H9 (cell line): Measurements from ENCODE around the gene STOM. TPM values are rescaled to one million over a fixed set of nuclear protein-coding genes. Genes with fewer than 3 reads are reported as not detected.

ENCODE experiments used
- DNase-seq: peaks from one replicate; pipeline ENCODE4 v3.0.0-alpha.2; 2017
- H2AFZ ChIP-seq: one replicate; pipeline ENCODE4 v1.6.1; 2013; ENCODE audit warnings: mild to moderate bottlenecking, low read length, control low read depth, moderate library complexity
- H2AK5ac ChIP-seq: 2 replicates; pipeline ENCODE4 v1.6.1; 2013; ENCODE audit warnings: low read length, control low read depth, mixed read lengths; ENCODE audit not compliant: insufficient read length
- H2BK120ac ChIP-seq: one replicate; pipeline ENCODE4 v1.6.1; 2013; ENCODE audit warnings: low read depth, mild to moderate bottlenecking, low read length, control low read depth, inconsistent platforms; ENCODE audit not compliant: poor library complexity, severe bottlenecking
- H2BK12ac ChIP-seq: 2 replicates; pipeline ENCODE4 v1.6.1; 2013; ENCODE audit warnings: low read length, control low read depth, mixed read lengths, low read depth; ENCODE audit not compliant: insufficient read length
- H2BK15ac ChIP-seq: 2 replicates; pipeline ENCODE4 v1.6.1; 2013; ENCODE audit warnings: low read depth, low read length, control low read depth
- H2BK20ac ChIP-seq: one replicate; pipeline ENCODE4 v1.6.1; 2013; ENCODE audit warnings: low read depth, mild to moderate bottlenecking, low read length, control low read depth, inconsistent platforms; ENCODE audit not compliant: poor library complexity, severe bottlenecking
- H2BK5ac ChIP-seq: 2 replicates; pipeline ENCODE4 v1.6.1; 2013; ENCODE audit warnings: low read length, control low read depth, mixed read lengths; ENCODE audit not compliant: insufficient read length
- H3K14ac ChIP-seq: 2 replicates; pipeline ENCODE4 v1.6.1; 2013; ENCODE audit warnings: low read length, control low read depth; ENCODE audit not compliant: insufficient read depth
- H3K18ac ChIP-seq: 2 replicates; pipeline ENCODE4 v1.6.1; 2013; ENCODE audit warnings: low read depth, mild to moderate bottlenecking, mixed read lengths, low read length, control low read depth; ENCODE audit not compliant: insufficient read length
- H3K23ac ChIP-seq: 2 replicates; pipeline ENCODE4 v1.6.1; 2013; ENCODE audit warnings: low read length, control low read depth, mixed read lengths, low read depth; ENCODE audit not compliant: insufficient read length
- H3K23me2 ChIP-seq: 2 replicates; pipeline ENCODE4 v1.6.1; 2013; ENCODE audit warnings: low read depth, mild to moderate bottlenecking, mixed read lengths, low read length, control low read depth; ENCODE audit not compliant: insufficient read length, poor library complexity, severe bottlenecking
- H3K27ac ChIP-seq: 2 replicates; pipeline ENCODE4 v1.5.1; 2013; ENCODE audit warnings: low read length, control low read depth, mixed read lengths, low read depth; ENCODE audit not compliant: insufficient read length
- H3K27me3 ChIP-seq: 2 replicates; pipeline ENCODE4 v1.6.1; 2013; ENCODE audit warnings: low read length, control low read depth, inconsistent platforms; ENCODE audit not compliant: insufficient read depth
- H3K4ac ChIP-seq: 2 replicates; pipeline ENCODE4 v1.6.1; 2013; ENCODE audit warnings: low read depth, mild to moderate bottlenecking, control low read depth, inconsistent platforms, low read length, moderate library complexity
- H3K4me1 ChIP-seq: 2 replicates; pipeline ENCODE4 v1.6.1; 2013; ENCODE audit warnings: low read length, control low read depth, inconsistent platforms; ENCODE audit not compliant: insufficient read depth
- H3K4me2 ChIP-seq: 2 replicates; pipeline ENCODE4 v1.6.1; 2013; ENCODE audit warnings: low read length, control low read depth, mixed read lengths; ENCODE audit not compliant: insufficient read length, insufficient read depth
- H3K56ac ChIP-seq: 2 replicates; pipeline ENCODE4 v1.6.1; 2013; ENCODE audit warnings: low read depth, mild to moderate bottlenecking, mixed read lengths, low read length, control low read depth; ENCODE audit not compliant: insufficient read length
- H3K79me1 ChIP-seq: 2 replicates; pipeline ENCODE4 v1.6.1; 2013; ENCODE audit warnings: low read depth, mild to moderate bottlenecking, moderate library complexity, low read length, control low read depth, inconsistent platforms; ENCODE audit not compliant: insufficient read depth, poor library complexity, severe bottlenecking
- H3K79me2 ChIP-seq: 2 replicates; pipeline ENCODE4 v1.6.1; 2013; ENCODE audit warnings: low read length, control low read depth, inconsistent platforms; ENCODE audit not compliant: insufficient read depth
- H3K9ac ChIP-seq: 2 replicates; pipeline ENCODE4 v1.6.1; 2013; ENCODE audit warnings: low read length, control low read depth, mixed read lengths; ENCODE audit not compliant: insufficient read length; ENCODE audit errors: extremely low read depth
- H3K9me3 ChIP-seq: one replicate; pipeline ENCODE4 v1.6.1; 2013; ENCODE audit warnings: low read depth, low read length, inconsistent platforms; ENCODE audit not compliant: control insufficient read depth
- H3T11ph ChIP-seq: one replicate; pipeline ENCODE4 v1.6.1; 2013; ENCODE audit warnings: mild to moderate bottlenecking, low read length, control low read depth, inconsistent platforms
- H4K20me1 ChIP-seq: one replicate; pipeline ENCODE4 v1.6.1; 2013; ENCODE audit not compliant: control insufficient read depth, insufficient read length, insufficient read depth
- H4K5ac ChIP-seq: 2 replicates; pipeline ENCODE4 v1.6.1; 2013; ENCODE audit warnings: low read depth, mild to moderate bottlenecking, mixed read lengths, low read length, control low read depth; ENCODE audit not compliant: insufficient read length
- H4K8ac ChIP-seq: replicated peaks from 2 replicates; pipeline ENCODE4 v1.6.1; 2013; ENCODE audit warnings: low read length, control low read depth, mixed read lengths, low read depth; ENCODE audit not compliant: insufficient read length
- H4K91ac ChIP-seq: 2 replicates; pipeline ENCODE4 v1.6.1; 2013; ENCODE audit warnings: low read depth, mild to moderate bottlenecking, moderate library complexity, mixed read lengths, low read length, control low read depth; ENCODE audit not compliant: insufficient read length
- H3K27ac Mint-ChIP-seq, 3 experiments: 2 replicates in 2 of 3; 3 replicates in 1 of 3; pipeline ENCODE4 v1.8.0; 2020 to 2021; ENCODE audit warnings: mixed read lengths in 3 of 3, mild to moderate bottlenecking in 1 of 3, moderate library complexity in 1 of 3
- H3K27me3 Mint-ChIP-seq: 2 replicates; pipeline ENCODE4 v1.8.0; 2021; ENCODE audit warnings: low read depth, mild to moderate bottlenecking, moderate library complexity, mixed read lengths
- H3K36me3 Mint-ChIP-seq, 3 experiments: 2 replicates in 2 of 3; 3 replicates in 1 of 3; pipeline ENCODE4 v1.8.0; 2020 to 2021; ENCODE audit warnings: low read depth in 3 of 3, mixed read lengths in 3 of 3; ENCODE audit not compliant: insufficient read depth in 1 of 3
- H3K4me1 Mint-ChIP-seq, 2 experiments: 2 replicates each; pipeline ENCODE4 v1.8.0; 2020; ENCODE audit warnings: mixed read lengths in 2 of 2
- H3K4me3 Mint-ChIP-seq, 2 experiments: 2 replicates in 1 of 2; 3 replicates in 1 of 2; pipeline ENCODE4 v1.8.0; 2020 to 2021; ENCODE audit warnings: mild to moderate bottlenecking in 2 of 2, mixed read lengths in 2 of 2, moderate library complexity in 1 of 2
- H3K9me3 Mint-ChIP-seq, 2 experiments: 2 replicates in 1 of 2; 3 replicates in 1 of 2; pipeline ENCODE4 v1.8.0; 2020; ENCODE audit warnings: mild to moderate bottlenecking in 2 of 2, mixed read lengths in 2 of 2, moderate library complexity in 1 of 2
- CTCF ChIP-seq: fragments of 200-600 bp; sonication (generic); conservative IDR thresholded peaks from 3 replicates; pipeline ENCODE4 v1.8.0; 2021; ENCODE audit warnings: antibody characterized with exemption, mild to moderate bottlenecking
- WGBS: extraction: QIAGEN DNeasy Blood & Tissue Kit; methylation state at CpG from one replicate; pipeline ENCODE4 v1.1.7; 2013; ENCODE audit warnings: missing lambda C conversion rate, low lambda C conversion rate, mixed read lengths; ENCODE audit not compliant: insufficient read length; ENCODE audit errors: extremely low coverage; 5-methylcytosine and 5-hydroxymethylcytosine counted together
- total RNA-seq: library from RNA; stranded (reverse); gene quantifications from 2 replicates; pipeline ENCODE4 v1.2.1, GENCODE V29; 2021

Gene STOM
- total RNA-seq, 1 experiment from 2014 or later = 15.3 TPM

- no peak for TF ChIP-seq CTCF
Measured at GRCh38 chr9:121405899-121406298, 35.8 kb upstream of the STOM start.

More at GRCh38 chr9:121405899-121406298, 35.8 kb upstream of the STOM start:
- Mint-ChIP-seq H3K9me3 (peaks cover 4 to 8% of the 10 kb centered on the region in 2 experiments; a peak in 3 of 5 replicates), H3K27me3 (peaks cover 15% of the 10 kb centered on the region), H3K27ac (no peak overlapping the region), H3K4me3 (no peak overlapping the region), H3K4me1 (peaks cover 15 to 19% of the 10 kb centered on the region in 2 experiments), H3K36me3 (peaks cover 0 to 5% (median 4%) of the 10 kb centered on the region in 3 experiments; a peak in 3 of 7 replicates)
- H4K20me1 ChIP-seq = no peaks in the 10 kb centered on the region
- H4K91ac ChIP-seq = no peak overlapping the region
- no CpG with 5 or more reads among the region's 1 CpG for WGBS
- no peak overlapping the region for H3K23ac ChIP-seq
- no peak overlapping the region for H2AFZ ChIP-seq
- no peak overlapping the region for H3K4ac ChIP-seq
- H2BK12ac ChIP-seq = no peak overlapping the region
- H3K18ac ChIP-seq = no peak overlapping the region
- no peak overlapping the region for H3T11ph ChIP-seq
- H3K4me1 ChIP-seq = no peaks in the 10 kb centered on the region
- no peak overlapping the region for H2BK15ac ChIP-seq
- H3K27me3 ChIP-seq = no peaks in the 10 kb centered on the region
- no peak overlapping the region for H2BK120ac ChIP-seq
- H2AK5ac ChIP-seq = no peak overlapping the region
- no peak overlapping the region for H3K56ac ChIP-seq
- DNase-seq = no peak
- H4K8ac ChIP-seq = no peak overlapping the region
- H4K5ac ChIP-seq = no peak overlapping the region
- H3K9me3 ChIP-seq = no peaks in the 10 kb centered on the region
- H3K23me2 ChIP-seq = no peaks in the 10 kb centered on the region
- no peak overlapping the region for H3K27ac ChIP-seq
- no peaks in the 10 kb centered on the region for H3K79me1 ChIP-seq
- H3K4me2 ChIP-seq = no peak overlapping the region
- H2BK20ac ChIP-seq = no peak overlapping the region
- H3K79me2 ChIP-seq = no peaks in the 10 kb centered on the region
- no peak overlapping the region for H2BK5ac ChIP-seq
- H3K9ac ChIP-seq = no peak overlapping the region
- no peak overlapping the region for H3K14ac ChIP-seq
